Measurements from ENCODE around the gene PLEKHH3.

GRCh38 chr17:42675965-42676423, 800 bp downstream of the PLEKHH3 start:
- no peak for TF ChIP-seq CTCF (conservative IDR thresholded peaks at IDR 0.05; ENCODE audit: low read depth, low read length)
- no peak for TF ChIP-seq EZH2 (IDR thresholded peaks at IDR 0.05; ENCODE audit: borderline replicate concordance, low read depth, low read length, poor library complexity, severe bottlenecking)

Measured in A673 (cell line).